ENCODE results near the gene PAPPA2.

The PAPPA2 gene

GRCh38 chr1:176499671-176500070 is 36.7 kb downstream of the PAPPA2 start:
- DNase-seq = no peak

DNA sequence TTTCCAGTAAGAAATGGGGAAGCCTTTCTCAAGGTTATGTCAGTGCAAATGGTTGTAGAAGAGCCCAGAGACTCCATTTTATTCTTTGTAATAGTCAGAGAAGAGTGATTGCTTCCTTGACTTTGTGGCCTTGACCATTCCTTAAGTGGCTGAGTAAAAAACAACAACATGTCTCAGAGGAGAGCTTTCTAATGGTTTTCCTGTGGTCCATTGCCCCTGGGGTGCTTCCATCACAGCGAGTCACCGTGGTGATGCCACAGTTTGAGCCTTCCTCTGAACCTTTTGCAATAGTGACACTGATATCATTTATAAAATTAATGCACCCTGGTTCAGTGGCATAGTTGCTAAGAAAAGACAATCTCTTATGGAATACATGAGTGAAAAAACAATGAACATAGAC is 38.6 kb downstream of the PAPPA2 start:
- DNase-seq = no peak

DNA sequence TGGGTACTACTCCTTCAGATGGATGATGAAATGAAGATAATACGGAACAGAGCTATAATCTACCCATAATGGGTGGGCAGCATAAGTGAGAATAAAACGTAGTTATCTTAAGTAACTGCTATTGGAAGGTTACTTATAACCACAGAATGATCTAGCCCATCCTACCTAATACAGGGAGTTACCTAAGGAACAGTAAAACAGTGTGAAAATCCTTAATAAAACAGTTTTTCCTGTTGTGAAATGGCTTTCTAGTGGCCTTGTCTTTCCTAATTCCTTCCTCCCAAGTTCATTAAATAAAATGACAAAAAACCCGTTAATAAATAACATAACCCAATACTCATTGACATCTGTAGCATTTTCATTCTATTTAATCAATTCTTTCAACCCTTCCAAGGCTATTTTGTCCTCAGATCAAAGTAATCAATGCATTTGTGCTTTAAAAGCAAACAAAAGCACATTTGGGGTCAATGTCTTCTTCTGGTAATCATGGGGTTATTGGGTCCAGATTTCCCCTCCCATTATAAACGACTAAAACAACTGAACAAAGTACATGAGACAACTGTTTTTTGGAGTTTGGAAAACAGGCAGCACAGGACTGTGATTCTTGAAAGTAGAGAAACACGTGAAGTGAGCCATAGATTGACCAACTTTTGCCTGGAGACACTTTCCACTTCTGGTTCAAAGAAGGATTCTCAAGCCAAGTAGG is 42.0 kb downstream of the PAPPA2 start:
- no peak for DNase-seq

GRCh38 chr1:176512966-176513365 is 50.0 kb downstream of the PAPPA2 start:
- DNase-seq = no peak

- no peak for DNase-seq
Measured at GRCh38 chr1:176515310-176515709, 52.3 kb downstream of the PAPPA2 start.

DNA sequence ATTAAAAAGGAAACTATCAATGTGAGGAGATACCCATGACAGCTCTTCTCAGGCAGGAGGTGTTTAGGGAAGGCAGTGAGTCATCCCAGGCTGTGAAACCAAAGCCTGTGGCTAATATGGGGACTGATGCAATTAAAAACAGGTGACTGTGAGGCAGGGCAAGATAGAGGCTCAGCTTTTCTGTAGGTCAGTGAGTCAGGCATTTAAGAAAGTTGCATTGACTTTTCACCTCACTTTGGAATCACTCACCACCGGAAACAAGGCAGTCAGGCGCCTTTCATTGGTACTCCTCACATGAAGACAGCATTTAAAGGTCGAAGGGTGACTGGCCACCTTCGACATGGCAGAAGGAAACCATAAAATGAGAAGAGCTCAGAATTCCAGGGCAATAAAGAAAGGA is 54.5 kb downstream of the PAPPA2 start:
- DNase-seq = no peak

GRCh38 chr1:176521211-176521610 is 58.2 kb downstream of the PAPPA2 start:
- no peak for DNase-seq

DNA sequence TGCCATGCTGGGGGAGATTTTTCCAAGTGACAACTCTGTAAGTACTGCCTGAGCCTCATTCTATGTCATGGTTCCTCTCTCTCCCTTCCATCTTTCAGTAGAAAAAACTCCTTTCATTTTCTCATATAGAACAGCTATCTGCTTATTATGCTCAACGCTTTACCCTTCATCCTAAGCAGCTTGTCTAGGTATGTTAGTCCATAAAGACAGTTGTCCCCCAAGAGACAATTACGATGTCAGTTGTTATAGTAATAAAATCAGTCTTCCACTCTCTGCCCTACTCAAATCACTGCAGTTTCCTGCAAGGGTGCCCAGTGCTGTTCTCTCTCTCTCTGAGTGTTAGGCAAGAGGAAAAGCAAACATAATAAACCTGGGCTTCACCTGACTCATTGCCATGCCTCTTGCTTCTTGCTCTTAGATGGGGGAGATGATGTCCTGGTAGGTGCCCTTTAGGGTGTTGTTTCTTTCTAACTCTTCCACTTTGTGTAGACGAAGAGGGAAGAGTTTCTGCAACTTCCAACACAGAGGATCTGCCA is 59.4 kb downstream of the PAPPA2 start:
- DNase-seq = no peak

- DNase-seq = no peak
Measured at GRCh38 chr1:176529395-176530090, 66.6 kb downstream of the PAPPA2 start.

DNA sequence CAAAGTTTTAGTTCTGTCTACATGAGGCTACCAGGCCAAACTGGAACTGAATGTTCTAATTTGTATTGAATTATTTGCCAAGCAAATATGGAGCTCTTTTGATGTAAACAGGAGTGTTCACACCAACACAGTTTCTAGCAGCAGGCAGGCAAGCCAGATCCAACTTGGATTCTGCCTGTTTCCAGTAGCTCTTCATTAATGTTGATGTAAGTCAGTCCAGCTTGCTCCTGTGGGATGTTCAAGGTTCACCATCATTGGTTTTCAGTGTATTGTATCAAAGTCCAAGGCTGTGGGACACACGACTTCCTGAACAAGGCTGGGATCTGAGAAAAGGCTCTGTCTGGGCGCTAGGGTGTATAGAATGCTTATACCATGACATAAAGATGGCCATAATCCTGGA is 68.1 kb downstream of the PAPPA2 start:
- no peak for DNase-seq

DNA sequence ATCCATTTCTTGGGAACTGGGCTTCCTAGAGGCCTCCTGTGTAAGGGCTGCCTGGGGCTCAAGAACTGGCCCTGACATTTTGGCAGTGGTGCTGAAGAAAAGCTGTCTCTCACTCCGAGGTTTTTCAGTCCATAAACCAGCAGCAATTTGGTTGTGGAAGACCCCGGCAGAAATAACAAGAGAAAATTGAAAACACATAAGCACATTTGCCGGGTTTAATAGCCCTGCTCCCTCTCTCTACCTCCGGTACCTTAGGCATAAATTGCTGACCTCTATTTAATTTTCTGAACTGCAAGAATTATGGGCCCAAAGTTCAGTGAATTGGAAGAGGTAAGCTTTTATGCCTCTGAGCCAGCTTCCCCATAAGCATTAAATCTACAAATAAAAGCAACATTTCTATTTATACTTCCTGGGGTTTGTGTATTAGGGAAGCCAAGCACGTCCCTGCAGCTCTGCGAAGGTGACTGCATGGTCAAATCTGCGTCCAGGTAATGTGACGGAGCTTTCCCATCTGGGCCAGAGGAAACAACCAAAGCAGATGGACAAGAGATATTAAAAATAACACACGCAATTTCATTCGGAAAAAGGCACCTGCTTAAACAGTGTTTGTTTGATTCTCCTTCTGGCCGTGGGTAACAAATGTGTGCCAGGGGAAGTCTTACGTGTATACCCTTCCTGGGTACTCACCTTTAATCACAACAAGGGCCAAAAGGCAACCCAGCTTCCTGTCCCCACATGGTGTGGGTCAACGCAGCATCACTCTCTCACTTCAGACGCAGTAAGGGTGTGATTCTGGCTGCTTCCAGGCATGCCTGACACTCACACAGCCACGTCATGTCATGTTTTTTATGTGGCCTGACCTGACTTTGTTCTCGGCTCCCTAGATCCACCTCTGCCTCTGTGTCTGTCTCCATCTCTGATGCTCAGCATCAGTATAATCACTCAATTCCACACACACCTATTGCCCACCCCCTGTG is 69.2 kb downstream of the PAPPA2 start:
- no peak for DNase-seq

GRCh38 chr1:176533020-176533419 is 70.0 kb downstream of the PAPPA2 start:
- DNase-seq = no peak

DNA sequence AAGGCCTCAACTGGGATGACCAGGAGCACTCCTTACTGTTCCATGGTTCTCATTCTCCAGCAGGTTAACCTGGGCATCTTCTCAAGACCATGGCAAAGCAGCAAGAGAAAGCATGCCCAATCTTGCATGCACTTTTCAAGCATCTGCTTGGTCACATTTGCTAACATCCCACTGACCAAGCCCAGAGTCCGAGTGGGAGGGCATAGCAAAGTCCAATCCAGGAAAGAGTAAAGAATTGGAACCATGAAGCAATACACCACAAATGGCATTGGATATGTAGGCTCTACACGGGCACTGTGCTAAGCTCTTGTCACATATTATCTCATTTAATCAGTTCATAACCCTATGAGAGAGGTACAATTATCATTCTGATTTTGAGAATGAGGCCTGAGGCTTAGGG is 73.6 kb downstream of the PAPPA2 start:
- no peak for DNase-seq

DNA sequence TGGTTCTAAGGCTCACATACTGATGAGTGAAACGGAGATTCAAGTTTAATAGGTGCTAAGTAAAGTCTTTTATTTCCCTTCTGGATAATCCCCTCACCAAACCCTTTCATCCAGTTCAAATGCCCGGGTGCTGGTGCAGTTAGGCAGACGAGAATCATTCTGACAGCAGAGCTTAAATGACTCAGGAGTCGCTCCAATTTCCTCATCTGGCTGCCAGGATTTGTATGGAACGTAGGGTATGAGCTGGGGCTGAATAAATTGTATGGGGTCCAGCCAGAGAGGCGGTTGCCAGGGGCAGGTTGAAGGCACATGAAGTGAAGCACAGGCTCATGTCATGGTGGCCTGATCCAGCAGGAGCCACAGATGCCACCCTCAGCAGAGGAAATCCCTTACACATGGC is 76.0 kb downstream of the PAPPA2 start:
- no peak for DNase-seq

DNA sequence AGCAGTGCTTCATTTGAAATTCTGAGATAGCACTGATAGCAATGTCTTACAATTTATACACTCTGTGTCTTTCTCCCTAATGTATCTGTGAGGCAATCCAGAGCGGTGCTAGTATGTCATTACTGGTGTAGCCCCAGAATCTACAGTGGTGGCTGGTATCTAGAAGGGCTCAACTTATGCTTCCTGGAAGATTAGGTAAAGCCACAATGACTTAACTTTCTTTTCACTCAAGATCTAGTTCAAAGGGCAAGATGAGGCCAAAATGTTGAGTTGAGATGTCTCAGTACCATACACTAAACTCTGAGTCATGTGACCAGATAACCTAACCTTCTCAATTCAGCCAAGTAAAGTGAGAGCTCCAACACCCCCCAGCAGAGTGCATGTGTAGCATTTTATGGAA is 77.5 kb downstream of the PAPPA2 start:
- DNase-seq = no peak

GRCh38 chr1:176541663-176542062 is 78.7 kb downstream of the PAPPA2 start:
- DNase-seq = peak; percentile 46 to 66

DNA sequence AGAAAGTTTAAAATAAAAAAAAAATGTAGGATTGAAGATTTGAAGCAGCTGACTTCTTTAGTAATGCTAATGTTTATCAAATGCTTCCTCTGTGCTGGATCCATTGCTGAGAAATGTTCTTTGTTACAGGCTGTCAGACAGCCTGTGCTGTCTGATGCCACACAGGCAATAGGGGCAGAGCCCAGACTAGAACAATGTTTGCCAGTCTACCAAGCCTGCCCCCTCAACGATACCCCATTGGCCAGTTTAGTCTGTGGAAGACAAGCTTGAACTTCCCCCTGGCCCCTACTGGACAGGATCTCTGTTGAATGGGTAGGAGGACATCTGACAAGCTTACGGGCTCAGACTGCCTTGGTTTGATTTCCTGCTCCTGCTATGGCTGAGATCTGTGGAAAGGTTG is 79.4 kb downstream of the PAPPA2 start:
- DNase-seq = no peak

GRCh38 chr1:176543360-176544129 is 80.6 kb downstream of the PAPPA2 start:
- DNase-seq = no peak

GRCh38 chr1:176545034-176545639 is 82.2 kb downstream of the PAPPA2 start:
- DNase-seq = no peak

DNA sequence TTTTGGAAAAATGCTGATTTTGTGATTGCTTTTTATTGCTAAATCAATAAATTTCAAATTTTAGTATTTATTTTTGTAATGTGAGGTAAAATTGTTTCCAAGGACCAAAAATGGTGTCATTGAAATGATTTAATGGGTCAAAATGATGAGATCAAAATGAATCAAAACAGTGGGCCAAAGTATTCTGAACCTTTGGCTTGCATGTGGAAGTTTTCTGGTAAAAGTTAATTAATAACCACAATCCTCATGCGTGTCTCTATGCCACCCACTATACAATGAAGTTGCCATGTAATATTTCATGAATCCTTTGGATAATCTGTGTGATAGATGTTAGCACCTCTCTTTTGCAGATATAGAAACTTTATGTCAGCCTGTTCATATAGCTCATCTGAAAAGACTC is 83.8 kb downstream of the PAPPA2 start:
- DNase-seq = no peak

GRCh38 chr1:176551146-176551545 is 88.2 kb downstream of the PAPPA2 start:
- DNase-seq = no peak
